Stimulated activated CD8-positive, alpha-beta memory T cell treated with anti-CD3 and anti-CD28 coated beads, Interleukin-4, amount 100 ng/mL, for 1 hour (primary cell): Measurements from ENCODE around the gene CAP2.
"Not testable (repeated sequence)": the region's sequence is repeated elsewhere in the genome, so short reads cannot be mapped to it uniquely, and the experiment has no call there.

Source experiments
- DNase-seq, 2 donors: peaks; one replicate each; pipeline ENCODE4 v3.0.0-alpha.2; 2020; ENCODE audit warnings: low read depth in 2 of 2, low spot score in 1 of 2

CAP2 gene

GRCh38 chr6:17497535-17498095, 104.2 kb downstream of the CAP2 start:
- DNase-seq, result no peak

GRCh38 chr6:17501442-17501841, 108.0 kb downstream of the CAP2 start:
- DNase-seq, result no peak

- DNase-seq, result no peak
These were observed 108.7 kb downstream of the CAP2 start for GRCh38 chr6:17501982-17502704.

- DNase-seq, result no peak
These were observed 109.7 kb downstream of the CAP2 start for GRCh38 chr6:17503051-17503450.

- no peak for DNase-seq
These were observed 110.6 kb downstream of the CAP2 start for GRCh38 chr6:17504005-17504404.

- DNase-seq, result no peak
These were observed 111.7 kb downstream of the CAP2 start for GRCh38 chr6:17505062-17505476.

GRCh38 chr6:17505767-17506280, 112.4 kb downstream of the CAP2 start:
- DNase-seq, result no peak

GRCh38 chr6:17506531-17506930, 113.1 kb downstream of the CAP2 start:
- no peak for DNase-seq

- no peak for DNase-seq
These were observed 113.6 kb downstream of the CAP2 start for GRCh38 chr6:17506962-17507361.

- no peak for DNase-seq
These were observed 117.7 kb downstream of the CAP2 start for GRCh38 chr6:17511084-17511483.

GRCh38 chr6:17511580-17511979, 118.2 kb downstream of the CAP2 start:
- no peak for DNase-seq

- no peak for DNase-seq
These were observed 125.7 kb downstream of the CAP2 start for GRCh38 chr6:17519120-17519519.

GRCh38 chr6:17525637-17526036, 132.2 kb downstream of the CAP2 start:
- DNase-seq, result no peak

GRCh38 chr6:17527076-17527475, 133.7 kb downstream of the CAP2 start:
- no peak for DNase-seq

GRCh38 chr6:17530321-17530835, 137.0 kb downstream of the CAP2 start:
- no peak for DNase-seq

GRCh38 chr6:17536586-17536985, 143.2 kb downstream of the CAP2 start:
- DNase-seq, result no peak

GRCh38 chr6:17542243-17542642, 148.8 kb downstream of the CAP2 start:
- no peak for DNase-seq

GRCh38 chr6:17545681-17546080, 152.3 kb downstream of the CAP2 start:
- DNase-seq, result not testable (repeated sequence)

GRCh38 chr6:17551383-17551958, 158.1 kb downstream of the CAP2 start:
- DNase-seq, result no peak

GRCh38 chr6:17552861-17553260, 159.5 kb downstream of the CAP2 start:
- no peak for DNase-seq

GRCh38 chr6:17556014-17556413, 162.6 kb downstream of the CAP2 start:
- no peak for DNase-seq

GRCh38 chr6:17562636-17563035, 169.2 kb downstream of the CAP2 start:
- DNase-seq, result no peak
